Kidney (tissue), 14 donors: ENCODE results near the gene JMJD7. TPM values are rescaled to one million over a fixed set of nuclear protein-coding genes. Genes with fewer than 3 reads are reported as not detected.

Experiments
- DNase-seq, 5 donors: peaks; one replicate each; pipeline ENCODE4 v3.0.0-alpha.2; 2013 to 2020
- FAIRE-seq: peaks from 2 replicates; lab custom pipeline; 2012; peaks lifted over from hg19 to GRCh38; lab: Jason Lieb, UNC
- H3K27ac ChIP-seq, 2 donors: one replicate each; pipeline ENCODE4 v1.7.0; 2013; ENCODE audit warnings: low read depth in 2 of 2, low read length in 2 of 2, inconsistent platforms in 1 of 2
- H3K27me3 ChIP-seq: one replicate; pipeline ENCODE4 v1.7.1; 2013; ENCODE audit warnings: low read length, inconsistent platforms; ENCODE audit not compliant: control insufficient read depth, insufficient read depth
- H3K36me3 ChIP-seq, 3 donors: one replicate each; pipeline versions ENCODE4 v1.7.0 to v1.7.1; 2013; ENCODE audit warnings: low read length in 3 of 3, control low read depth in 1 of 3, inconsistent platforms in 1 of 3; ENCODE audit not compliant: insufficient read depth in 3 of 3, control insufficient read depth in 2 of 3
- H3K4me1 ChIP-seq, 3 donors: one replicate each; pipeline versions ENCODE4 v1.7.0 to v1.7.1; 2013; ENCODE audit warnings: low read length in 3 of 3, inconsistent platforms in 1 of 3, low read depth in 1 of 3; ENCODE audit not compliant: control insufficient read depth in 2 of 3, insufficient read depth in 2 of 3
- H3K4me3 ChIP-seq, 3 donors: one replicate each; pipeline versions ENCODE4 v1.7.0 to v1.8.1; 2013; ENCODE audit warnings: low read length in 3 of 3, control low read depth in 1 of 3, inconsistent platforms in 1 of 3
- H3K9ac ChIP-seq, 3 donors: one replicate each; pipeline versions ENCODE4 v1.7.0 to v1.7.1; 2013; ENCODE audit warnings: low read length in 3 of 3, control low read depth in 1 of 3, inconsistent platforms in 1 of 3
- H3K9me3 ChIP-seq, 3 donors: one replicate each; pipeline versions ENCODE4 v1.7.0 to v1.7.1; 2013; ENCODE audit warnings: low read length in 3 of 3, control low read depth in 1 of 3, inconsistent platforms in 1 of 3; ENCODE audit not compliant: control insufficient read depth in 2 of 3, insufficient read depth in 1 of 3
- CTCF ChIP-seq: IDR thresholded peaks from 3 replicates; pipeline ENCODE4 v1.5.1; 2012; ENCODE audit warnings: mild to moderate bottlenecking, moderate library complexity, borderline replicate concordance; ENCODE audit not compliant: insufficient read depth; ENCODE audit errors: extremely low read depth
- intact Hi-C: fragments of 100-400 bp; cut with DNase I; formaldehyde crosslinking; loops from one replicate; pipeline ENCODE4 v1.11.1; 2022
- polyA plus RNA-seq: library from polyadenylated mRNA; stranded (reverse); fragments of 350-450 nt; fragmentation: Illumina TruSeq; extraction: RNeasy Lipid Tissue Mini Kit (QIAGEN cat#74804); gene quantifications from one replicate; pipeline ENCODE4 v1.2.3, GENCODE V29; 2014; ENCODE audit warnings: low read depth, low replicate concordance; ENCODE audit not compliant: insufficient read depth
- total RNA-seq: library from RNA; stranded (reverse); fragmentation: NEBNext Ultra II Directional; extraction: Animal tissue kit (Norgen Biotek cat#: 25700); gene quantifications from one replicate; pipeline ENCODE4 v1.2.1, GENCODE V29; 2021
- donor health status: control.
- donor health status: control.
- donor health status: control.
- donor health status: control.
- donor health status: control.
- donor health status: DM: yes; HTN: yes; CAD: no.
- donor health status: Normal renal cell carcinoma (clear cell type).

JMJD7 gene
- total and polyA plus RNA-seq, 2 donors from 2014 or later = 16.2 to 17.6 TPM

DNA sequence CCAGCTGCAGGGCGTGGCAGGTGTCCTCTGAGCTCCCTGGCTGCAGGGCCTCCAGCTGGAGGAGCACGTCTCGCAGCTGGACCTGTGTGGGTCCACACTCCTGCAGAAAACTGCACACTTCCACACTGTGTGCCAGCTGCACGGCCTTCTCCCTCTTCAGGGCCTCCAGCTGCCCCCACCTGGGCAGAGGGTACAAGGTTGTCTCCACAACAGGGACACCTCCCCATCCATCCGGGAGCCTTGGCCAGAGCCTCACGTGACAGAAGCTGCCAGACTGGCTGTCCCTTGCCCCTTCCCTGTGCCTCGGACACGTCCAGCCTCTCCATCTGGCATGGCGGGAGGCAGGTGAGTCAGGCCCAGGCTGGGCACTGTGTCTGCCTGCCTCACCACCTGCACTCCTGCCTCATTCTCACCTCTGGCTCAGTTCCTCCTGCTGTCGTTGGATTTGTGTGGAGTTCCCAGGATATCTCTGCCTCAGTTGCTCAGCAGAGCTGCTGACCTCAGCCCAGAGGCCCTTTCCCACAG lies 51.5 kb downstream of the JMJD7 start:
- FAIRE-seq (no peak), DNase-seq (no peak)
- no peak overlapping the region for H3K4me3 ChIP-seq
- H3K27ac ChIP-seq = no peak overlapping the region
- H3K9ac ChIP-seq = no peak overlapping the region
- H3K36me3 ChIP-seq = no peaks in the 10 kb centered on the region
- TF ChIP-seq CTCF = no peak
- H3K27me3 ChIP-seq = no peaks in the 10 kb centered on the region
- H3K9me3 ChIP-seq = no peaks in the 10 kb centered on the region
- intact Hi-C loops = no loop called here
- H3K4me1 ChIP-seq = peaks cover 0 to 8% (median 3%) of the 10 kb centered on the region in 3 donors

DNA sequence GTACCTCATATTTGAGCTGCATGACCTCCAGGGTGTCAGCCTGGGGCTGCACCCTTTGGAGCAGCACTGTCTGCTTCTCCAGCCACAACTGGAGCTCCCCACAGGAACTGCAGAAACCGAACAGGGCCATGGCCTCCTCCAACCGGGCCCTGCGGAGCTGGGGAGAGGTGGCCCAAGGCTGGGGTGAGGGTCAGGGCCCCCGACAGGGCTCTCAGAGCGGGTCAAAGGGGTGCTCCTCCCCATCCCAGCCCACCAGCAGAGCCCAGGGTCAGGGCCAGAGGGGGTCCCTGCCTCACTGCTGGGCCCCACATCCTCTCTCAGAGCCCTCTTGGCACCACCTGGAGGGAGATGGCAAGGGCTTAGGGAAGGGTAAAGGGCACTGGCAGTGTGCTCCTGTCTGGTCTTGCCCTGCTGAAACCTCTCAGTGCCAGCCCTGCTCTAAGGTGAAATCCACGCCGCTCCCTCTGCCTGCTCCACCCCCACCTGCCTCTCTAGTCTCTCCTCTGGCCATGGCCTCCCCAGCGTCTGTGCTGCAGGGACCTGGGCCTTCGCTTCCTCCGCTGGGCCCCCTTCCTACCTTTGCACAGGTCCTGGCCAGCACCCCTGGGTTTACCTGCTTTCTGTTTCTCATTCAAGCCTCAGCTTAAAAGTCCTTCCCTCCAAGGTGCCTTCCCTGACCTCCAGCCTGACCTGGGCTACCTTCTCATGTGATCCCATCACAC lies 52.4 kb downstream of the JMJD7 start:
- intact Hi-C loops = no loop called here
- no peak for FAIRE-seq

GRCh38 chr15:41881086-41881485 lies 53.2 kb downstream of the JMJD7 start:
- Histone ChIP-seq H3K4me3 (no peak overlapping the region), H3K27me3 (no peaks in the 10 kb centered on the region), H3K4me1 (peaks cover 0 to 8% (median 3%) of the 10 kb centered on the region in 3 donors), H3K9me3 (no peaks in the 10 kb centered on the region), H3K27ac (no peak overlapping the region), H3K9ac (no peak overlapping the region), H3K36me3 (no peaks in the 10 kb centered on the region)
- TF ChIP-seq CTCF = no peak
- DNase-seq (no peak), FAIRE-seq (no peak)
- intact Hi-C loops = no loop called here

More for the DNA sequence above, 52.4 kb downstream of the JMJD7 start:
- Histone ChIP-seq H3K27me3 (no peaks in the 10 kb centered on the region), H3K27ac (no peak overlapping the region), H3K9ac (no peak overlapping the region), H3K9me3 (no peaks in the 10 kb centered on the region), H3K4me3 (no peak overlapping the region), H3K36me3 (no peaks in the 10 kb centered on the region), H3K4me1 (peaks cover 0 to 8% (median 3%) of the 10 kb centered on the region in 3 donors)
- no peak for TF ChIP-seq CTCF
- DNase-seq = no peak

DNA sequence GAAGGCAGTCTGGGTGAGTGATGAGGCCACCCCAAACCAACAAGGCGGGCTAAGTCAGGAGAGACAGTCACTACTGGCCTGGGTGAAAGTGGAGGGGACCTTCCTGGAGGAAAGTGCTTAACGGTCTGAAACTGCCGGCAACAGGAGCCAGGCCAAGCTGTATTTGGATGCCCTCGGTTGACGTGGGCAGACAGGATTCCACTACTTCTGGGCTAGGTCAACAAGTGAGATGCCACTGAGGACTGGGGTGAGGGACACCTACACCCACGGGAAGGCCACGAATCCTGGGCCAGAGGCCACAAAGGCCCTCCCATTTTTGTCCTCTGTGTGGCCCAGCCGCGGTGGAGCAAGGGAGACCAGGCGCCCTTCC lies 53.6 kb downstream of the JMJD7 start:
- H3K9ac ChIP-seq = no peak overlapping the region
- FAIRE-seq = no peak
- intact Hi-C loops = no loop called here
- no peak for DNase-seq
- no peaks in the 10 kb centered on the region for H3K27me3 ChIP-seq
- no peak overlapping the region for H3K27ac ChIP-seq
- no peaks in the 10 kb centered on the region for H3K36me3 ChIP-seq
- H3K4me1 ChIP-seq = peaks cover 0 to 8% (median 3%) of the 10 kb centered on the region in 3 donors
- H3K9me3 ChIP-seq = no peaks in the 10 kb centered on the region
- H3K4me3 ChIP-seq = no peak overlapping the region
- no peak for TF ChIP-seq CTCF
